GM18526 (cell line): ENCODE measurements around the gene ANGPTL7.

Experiments
- POLR2A ChIP-seq: IDR thresholded peaks from 3 replicates; pipeline ENCODE4 v1.6.1; 2011; ENCODE audit not compliant: insufficient read length; ENCODE audit errors: extremely low read depth

ANGPTL7 gene

GRCh38 chr1:11157867-11158266 is 31.3 kb upstream of the ANGPTL7 start:
- TF ChIP-seq POLR2A = no peak

DNA sequence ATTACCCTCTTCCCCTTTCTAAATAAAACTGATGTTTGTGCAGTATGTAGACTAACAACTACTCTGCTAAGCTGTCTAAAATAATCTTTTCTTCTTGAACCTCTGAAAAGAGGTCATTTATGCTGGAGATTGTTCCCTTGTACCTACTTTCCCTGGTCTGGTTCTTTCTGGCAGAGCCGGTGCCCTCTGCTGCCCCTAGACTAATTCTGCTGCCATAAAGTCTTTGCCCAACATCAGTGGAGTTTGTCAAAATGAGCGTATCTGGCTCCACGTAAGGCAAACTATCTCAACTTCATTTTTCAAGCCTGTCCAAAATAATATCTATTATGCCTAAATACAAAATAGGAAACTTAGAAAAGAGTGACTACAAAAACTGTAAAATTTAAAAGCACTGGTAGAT is 30.9 kb upstream of the ANGPTL7 start:
- no peak for TF ChIP-seq POLR2A

DNA sequence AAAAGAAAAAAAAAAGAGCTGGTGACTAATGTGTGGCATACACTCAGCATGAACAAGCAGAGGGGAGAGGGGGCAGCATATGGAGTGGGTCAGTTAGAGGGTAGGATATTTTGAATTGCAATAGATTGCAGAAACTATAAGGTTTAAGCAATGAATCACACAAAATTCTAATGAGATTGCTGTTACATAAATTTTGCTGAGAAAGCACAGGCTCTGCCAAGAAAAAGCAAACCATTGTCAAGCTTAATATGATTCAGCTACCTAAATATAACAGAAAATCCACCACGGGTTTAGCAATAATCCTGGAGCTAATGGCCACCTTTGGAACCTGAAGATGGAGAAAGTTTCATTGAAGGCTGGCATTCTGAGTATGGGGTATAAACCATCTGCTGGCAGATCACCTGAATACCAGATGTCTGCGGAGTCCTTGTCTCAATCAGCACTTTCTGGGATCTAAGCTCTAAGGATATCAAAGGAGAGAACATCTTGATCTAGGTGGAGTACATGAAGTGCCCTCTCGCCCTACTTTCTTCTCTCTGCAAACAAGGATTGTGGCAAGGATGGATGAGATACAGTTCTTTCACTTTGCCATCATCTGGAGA is 30.3 kb upstream of the ANGPTL7 start:
- TF ChIP-seq POLR2A = no peak

DNA sequence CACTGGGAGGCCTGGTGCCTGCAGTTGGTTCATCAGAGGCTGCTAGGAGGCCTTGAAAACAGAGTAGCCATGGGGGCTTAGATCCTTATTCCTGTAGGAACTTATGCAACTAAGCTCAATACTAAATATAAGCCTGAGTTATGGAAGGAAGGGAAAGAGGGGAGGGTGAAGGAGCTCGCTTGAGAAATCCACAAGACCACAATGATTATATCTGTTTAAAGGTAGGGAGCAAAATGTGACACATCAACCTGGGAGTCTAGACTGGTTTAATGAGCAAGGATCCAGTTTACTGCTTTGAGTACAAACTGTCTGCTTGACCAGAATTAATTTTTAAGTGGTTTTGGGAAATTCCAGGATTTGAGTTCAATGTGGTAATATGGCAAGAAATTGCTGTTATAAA is 20.4 kb upstream of the ANGPTL7 start:
- no peak for TF ChIP-seq POLR2A

- no peak for TF ChIP-seq POLR2A
These were observed 20.0 kb upstream of the ANGPTL7 start for GRCh38 chr1:11169202-11169601.

GRCh38 chr1:11170102-11170501 is 19.1 kb upstream of the ANGPTL7 start:
- TF ChIP-seq POLR2A = no peak

- no peak for TF ChIP-seq POLR2A
These were observed 14.8 kb upstream of the ANGPTL7 start for GRCh38 chr1:11174261-11174942.

DNA sequence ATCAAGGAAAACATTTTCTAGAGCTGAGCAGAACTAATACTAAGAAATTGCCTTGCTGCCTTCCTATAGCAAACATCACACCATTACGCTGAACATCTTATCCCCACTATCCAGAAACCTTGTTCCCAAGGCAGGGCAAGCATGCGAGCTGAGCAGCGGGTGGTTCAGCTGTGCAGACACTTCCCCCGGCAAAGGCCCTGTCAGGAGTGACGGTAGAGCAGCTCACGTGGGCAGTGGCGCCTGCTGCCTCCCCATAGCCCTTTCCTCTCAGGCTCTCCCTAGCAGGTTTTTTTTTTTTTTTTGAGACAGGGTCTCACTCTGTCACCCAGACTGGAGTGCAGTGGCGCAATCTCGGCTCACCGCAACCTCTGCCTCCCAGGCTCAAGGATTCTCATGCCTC is 13.7 kb upstream of the ANGPTL7 start:
- TF ChIP-seq POLR2A = no peak

GRCh38 chr1:11176081-11176706 is 13.0 kb upstream of the ANGPTL7 start:
- no peak for TF ChIP-seq POLR2A

DNA sequence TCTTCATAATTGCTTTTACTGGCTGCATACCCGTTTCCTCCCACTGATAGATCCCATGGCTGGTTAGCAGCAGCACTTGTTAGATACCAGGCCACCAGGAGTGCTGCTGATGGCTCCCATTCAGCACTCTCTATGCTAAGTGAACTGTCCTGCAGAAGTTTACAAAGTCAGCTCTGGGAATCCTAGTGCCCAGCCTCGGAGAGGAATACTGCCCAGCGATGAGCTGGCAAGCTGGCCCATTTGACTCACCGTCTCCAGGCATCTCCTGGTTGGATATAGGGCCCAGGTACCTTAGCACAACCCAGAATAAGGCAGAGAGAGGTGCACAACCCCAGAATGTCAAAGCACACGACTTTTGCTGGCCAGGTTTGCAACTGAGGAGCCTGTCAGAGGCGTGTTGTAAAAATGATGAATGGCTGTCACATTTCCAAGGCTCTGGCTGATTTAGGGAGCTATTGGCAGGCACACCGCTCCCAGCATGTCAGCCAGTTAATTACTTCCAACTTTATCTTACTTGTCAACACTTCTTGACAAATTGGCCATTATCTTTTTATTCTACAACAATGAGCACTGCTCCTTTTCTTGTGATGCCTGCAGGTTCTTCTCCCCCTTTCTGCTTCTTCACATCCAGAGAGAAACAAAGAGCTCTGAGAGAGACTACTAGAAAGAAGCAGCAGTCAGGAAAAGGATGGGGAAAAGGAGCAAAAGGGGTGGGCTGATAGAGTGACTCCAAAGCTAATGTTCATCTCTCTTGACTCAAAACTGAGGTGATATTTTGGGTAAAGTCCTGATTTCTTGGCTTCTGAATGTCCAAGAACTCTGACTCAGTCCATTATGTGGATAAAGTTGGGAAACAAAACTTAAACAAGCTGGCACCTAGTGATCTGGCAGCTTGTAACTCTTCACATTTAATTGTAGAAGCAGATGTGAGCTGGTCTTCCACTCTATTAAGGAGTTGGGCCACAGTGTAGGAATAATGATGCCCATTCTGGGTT is 10.8 kb upstream of the ANGPTL7 start:
- no peak for TF ChIP-seq POLR2A

DNA sequence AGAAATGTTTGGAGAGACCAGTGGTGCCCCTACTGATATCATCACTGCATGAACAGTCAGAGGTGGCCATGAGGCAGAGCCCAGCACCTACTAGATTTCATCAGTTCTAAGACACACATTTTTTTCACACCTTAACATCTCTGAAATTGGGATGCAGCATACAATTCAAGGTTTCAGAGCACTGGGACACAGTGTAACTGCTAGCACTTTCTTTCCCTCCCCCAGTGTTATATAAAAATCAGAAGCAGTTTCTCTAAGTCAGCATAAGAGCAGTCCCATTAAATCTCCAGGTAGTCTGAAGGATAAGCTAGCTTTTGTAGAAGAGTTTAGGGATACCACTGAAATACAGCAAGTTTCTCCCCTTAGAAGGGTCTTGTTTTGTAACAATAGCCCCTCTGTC is 10.0 kb upstream of the ANGPTL7 start:
- no peak for TF ChIP-seq POLR2A

DNA sequence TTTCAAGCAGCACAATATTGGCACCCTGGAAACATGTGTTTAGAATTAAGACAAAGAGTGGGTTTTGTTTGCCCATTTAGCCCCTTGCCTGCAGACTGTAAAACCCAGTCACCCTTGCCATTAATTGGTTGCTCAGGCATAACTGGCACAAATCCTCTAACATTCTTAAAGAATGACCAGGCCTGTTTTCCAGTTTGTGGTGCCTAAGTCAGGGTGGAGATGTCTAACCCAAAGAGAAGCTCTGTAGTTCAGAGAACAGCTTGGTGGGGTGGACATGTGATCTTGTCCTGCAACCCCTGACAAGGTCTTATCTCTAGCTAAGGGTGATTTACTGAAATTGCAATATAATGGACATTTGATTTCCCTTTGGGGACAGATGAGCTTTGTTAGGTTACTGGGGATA is 8.8 kb upstream of the ANGPTL7 start:
- no peak for TF ChIP-seq POLR2A

- TF ChIP-seq POLR2A = no peak
These were observed 6.3 kb upstream of the ANGPTL7 start for GRCh38 chr1:11182884-11183283.

DNA sequence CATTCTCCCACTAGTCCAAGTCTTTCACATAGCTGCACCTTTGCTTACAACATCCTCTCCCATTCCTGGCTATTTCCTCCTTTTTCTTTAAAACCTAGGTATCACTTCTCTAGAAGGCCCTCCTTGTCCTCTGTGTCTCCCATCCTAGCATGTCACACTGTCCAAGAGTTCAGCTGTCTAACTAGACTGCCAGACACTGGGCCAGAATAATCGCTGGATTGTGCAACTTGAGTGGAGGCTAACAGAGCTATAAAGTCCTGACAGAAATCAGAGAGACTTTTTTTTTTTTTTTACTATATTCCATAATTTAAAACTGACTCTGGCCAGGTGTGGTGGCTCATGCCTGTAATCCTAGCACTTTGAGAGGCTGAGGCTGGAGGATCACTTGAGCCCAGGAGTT is 4.2 kb upstream of the ANGPTL7 start:
- no peak for TF ChIP-seq POLR2A

DNA sequence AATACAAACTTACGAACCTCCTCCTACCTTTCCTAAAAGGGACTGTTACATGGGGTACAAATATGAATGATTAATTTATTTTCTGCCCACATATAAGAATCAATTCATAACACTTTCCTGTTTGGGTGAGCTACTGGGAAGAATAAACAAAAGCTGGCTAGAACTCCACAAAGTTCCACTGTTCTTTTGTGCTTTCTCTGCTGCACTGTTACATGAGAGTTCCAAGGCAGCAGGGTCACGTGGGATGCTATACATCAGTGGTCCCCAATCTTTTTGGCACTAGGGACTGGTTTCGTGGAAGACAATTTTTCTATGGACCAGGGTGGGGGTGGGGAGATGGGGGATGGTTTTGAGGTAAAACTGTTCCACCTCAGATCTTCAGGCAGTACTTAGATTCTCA is 2.2 kb upstream of the ANGPTL7 start:
- no peak for TF ChIP-seq POLR2A
